Measurements from ENCODE around the gene LZIC.

DNA sequence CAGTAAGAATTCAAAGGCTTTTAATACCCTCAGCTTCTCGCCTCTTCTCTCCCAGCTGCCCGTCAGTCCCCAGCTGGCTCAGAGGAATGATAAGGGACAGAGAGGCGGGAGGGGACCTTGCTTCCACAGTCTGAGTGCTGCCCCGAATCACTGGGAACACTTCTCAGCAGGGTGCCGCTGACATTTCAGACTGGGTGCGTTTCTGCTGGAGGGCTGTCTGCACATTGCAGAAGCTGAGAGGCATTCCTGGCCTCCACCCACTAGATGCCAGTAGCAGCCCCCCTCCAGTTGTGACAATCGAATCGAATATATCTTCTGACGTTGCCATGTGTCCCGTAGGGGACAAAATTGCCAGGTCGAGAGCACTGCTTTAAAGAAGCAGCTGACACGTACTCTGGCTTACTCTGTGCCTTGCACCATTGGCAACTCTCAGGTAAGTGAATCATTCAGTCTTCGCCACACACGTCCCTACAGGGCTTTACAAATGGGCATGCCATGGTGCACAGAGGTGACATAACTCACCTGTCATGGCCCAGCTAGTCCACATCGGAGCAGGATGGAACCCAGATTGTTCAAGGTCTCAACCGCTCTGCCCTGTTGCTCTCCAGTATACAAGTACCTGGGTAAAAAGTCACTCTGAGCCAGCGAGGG, 57.0 kb downstream of the LZIC start:
- TF ChIP-seq, protein P1, sequence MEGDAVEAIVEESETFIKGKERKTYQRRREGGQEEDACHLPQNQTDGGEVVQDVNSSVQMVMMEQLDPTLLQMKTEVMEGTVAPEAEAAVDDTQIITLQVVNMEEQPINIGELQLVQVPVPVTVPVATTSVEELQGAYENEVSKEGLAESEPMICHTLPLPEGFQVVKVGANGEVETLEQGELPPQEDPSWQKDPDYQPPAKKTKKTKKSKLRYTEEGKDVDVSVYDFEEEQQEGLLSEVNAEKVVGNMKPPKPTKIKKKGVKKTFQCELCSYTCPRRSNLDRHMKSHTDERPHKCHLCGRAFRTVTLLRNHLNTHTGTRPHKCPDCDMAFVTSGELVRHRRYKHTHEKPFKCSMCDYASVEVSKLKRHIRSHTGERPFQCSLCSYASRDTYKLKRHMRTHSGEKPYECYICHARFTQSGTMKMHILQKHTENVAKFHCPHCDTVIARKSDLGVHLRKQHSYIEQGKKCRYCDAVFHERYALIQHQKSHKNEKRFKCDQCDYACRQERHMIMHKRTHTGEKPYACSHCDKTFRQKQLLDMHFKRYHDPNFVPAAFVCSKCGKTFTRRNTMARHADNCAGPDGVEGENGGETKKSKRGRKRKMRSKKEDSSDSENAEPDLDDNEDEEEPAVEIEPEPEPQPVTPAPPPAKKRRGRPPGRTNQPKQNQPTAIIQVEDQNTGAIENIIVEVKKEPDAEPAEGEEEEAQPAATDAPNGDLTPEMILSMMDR (IDR thresholded peaks at IDR 0.05): no peak
- TF ChIP-seq POLR2A (IDR thresholded peaks at IDR 0.05): no peak

Data from testis (tissue), 2 donors.